OCI-LY1 (cell line): ENCODE results near the gene CBX7.

Source experiments
- H2AFZ ChIP-seq: fragments of 200-600 bp; sonication (generic), shearing (Covaris generic); 2 replicates; pipeline ENCODE4 v1.6.0; 2014; ENCODE audit warnings: antibody characterized with exemption, mild to moderate bottlenecking, low read length
- H3F3A ChIP-seq: fragments of 200-600 bp; sonication (generic), shearing (Covaris generic); 2 replicates; pipeline ENCODE4 v1.6.0; 2014; ENCODE audit warnings: mild to moderate bottlenecking, antibody characterized with exemption, low read length, moderate library complexity; ENCODE audit not compliant: insufficient read depth
- H3K27ac ChIP-seq: fragments of 200-600 bp; sonication (generic); 2 replicates; pipeline ENCODE4 v1.5.1; 2014; ENCODE audit warnings: low read length, mixed run types, mild to moderate bottlenecking, low read depth; ENCODE audit not compliant: poor library complexity, severe bottlenecking
- H3K27me3 ChIP-seq: fragments of 200-600 bp; sonication (generic); 2 replicates; pipeline ENCODE4 v1.6.0; 2014; ENCODE audit warnings: antibody characterized with exemption, mild to moderate bottlenecking, low read length, moderate library complexity; ENCODE audit not compliant: insufficient read depth
- H3K36me3 ChIP-seq: fragments of 200-600 bp; sonication (generic); 2 replicates; pipeline ENCODE4 v1.6.1; 2014; ENCODE audit warnings: mild to moderate bottlenecking, antibody characterized with exemption, low read length, moderate library complexity, mixed read lengths; ENCODE audit not compliant: insufficient read depth
- H3K4me1 ChIP-seq: fragments of 200-600 bp; sonication (generic); 2 replicates; pipeline ENCODE4 v1.5.1; 2014; ENCODE audit warnings: mild to moderate bottlenecking, low read length, moderate library complexity; ENCODE audit not compliant: insufficient read depth, severe bottlenecking
- H3K4me2 ChIP-seq: fragments of 200-600 bp; sonication (generic), shearing (Covaris generic); 2 replicates; pipeline ENCODE4 v1.6.1; 2014; ENCODE audit warnings: low read length
- H3K4me3 ChIP-seq: fragments of 200-600 bp; sonication (generic); 2 replicates; pipeline ENCODE4 v1.5.1; 2014; ENCODE audit warnings: low read length, low read depth, mild to moderate bottlenecking, mixed read lengths; ENCODE audit not compliant: poor library complexity, severe bottlenecking
- H3K79me2 ChIP-seq: fragments of 200-600 bp; shearing (Covaris generic); 2 replicates; pipeline ENCODE4 v1.6.1; 2016; ENCODE audit warnings: mixed run types, low read length, mixed read lengths; ENCODE audit not compliant: insufficient read depth
- H3K9ac ChIP-seq: fragments of 200-600 bp; sonication (generic), shearing (Covaris generic); 2 replicates; pipeline ENCODE4 v1.6.1; 2014; ENCODE audit warnings: mild to moderate bottlenecking, low read length, mixed read lengths
- H3K9me2 ChIP-seq: fragments of 200-600 bp; sonication (generic), shearing (Covaris generic); 2 replicates; pipeline ENCODE4 v1.6.1; 2014; ENCODE audit warnings: low read depth, mild to moderate bottlenecking, low read length, mixed read lengths
- H3K9me3 ChIP-seq: fragments of 200-600 bp; shearing (Covaris generic); 2 replicates; pipeline ENCODE4 v1.6.1; 2014; ENCODE audit warnings: low read length, mixed read lengths
- H4K20me1 ChIP-seq: fragments of 200-600 bp; sonication (generic), shearing (Covaris generic); 2 replicates; pipeline ENCODE4 v1.6.0; 2016; ENCODE audit warnings: mild to moderate bottlenecking, low read length; ENCODE audit not compliant: insufficient read depth
- EZH2 ChIP-seq: fragments of 200-600 bp; sonication (generic), shearing (Covaris generic); IDR thresholded peaks from 2 replicates; pipeline ENCODE4 v1.8.0; 2017; ENCODE audit warnings: borderline replicate concordance, mixed run types, mild to moderate bottlenecking, antibody characterized with exemption, low read length, moderate library complexity, mixed read lengths
- TF ChIP-seq, protein P1 (sequence below): fragments of 200-600 bp; sonication (generic), shearing (Covaris generic); IDR thresholded peaks from 2 replicates; pipeline ENCODE4 v1.5.1; 2017; ENCODE audit warnings: mild to moderate bottlenecking, antibody characterized with exemption, low read length, moderate library complexity, mixed read lengths

The CBX7 gene

DNA sequence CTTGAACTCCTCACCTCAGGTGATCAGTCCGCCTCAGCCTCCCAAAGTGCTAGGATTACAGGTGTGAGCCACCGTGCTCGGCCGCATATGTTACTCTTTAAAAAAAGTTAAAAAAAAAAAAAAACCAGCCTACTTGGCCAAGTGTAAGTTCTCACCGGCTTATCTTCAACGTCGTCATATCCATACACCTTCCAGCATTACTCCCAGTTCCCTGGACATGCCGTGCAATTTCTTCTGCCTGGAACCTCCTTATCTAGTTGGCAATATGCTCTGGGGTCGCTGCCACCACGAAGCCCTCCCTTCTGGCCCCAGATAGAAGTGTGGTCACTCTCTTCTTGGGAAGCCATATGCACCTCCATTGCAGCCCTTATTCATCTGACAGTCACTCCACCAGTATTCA lies 36.3 kb upstream of the CBX7 start:
- H3K4me3 ChIP-seq, result no peak overlapping the region
- no peak overlapping the region for H3K4me2 ChIP-seq
- H3K79me2 ChIP-seq, result no peaks in the 10 kb centered on the region
- no peaks in the 10 kb centered on the region for H3K36me3 ChIP-seq
- no peaks in the 10 kb centered on the region for H3K9me2 ChIP-seq
- no peaks in the 10 kb centered on the region for H3F3A ChIP-seq
- no peaks in the 10 kb centered on the region for H4K20me1 ChIP-seq
- peaks cover 12% of the 10 kb centered on the region; the same call in 1 of the 2 replicates for H3K27me3 ChIP-seq
- no peak overlapping the region for H2AFZ ChIP-seq
- no peaks in the 10 kb centered on the region for H3K4me1 ChIP-seq
- H3K27ac ChIP-seq, result no peak overlapping the region
- no peaks in the 10 kb centered on the region for H3K9me3 ChIP-seq
- no peak for TF ChIP-seq EZH2
- TF ChIP-seq, protein P1, sequence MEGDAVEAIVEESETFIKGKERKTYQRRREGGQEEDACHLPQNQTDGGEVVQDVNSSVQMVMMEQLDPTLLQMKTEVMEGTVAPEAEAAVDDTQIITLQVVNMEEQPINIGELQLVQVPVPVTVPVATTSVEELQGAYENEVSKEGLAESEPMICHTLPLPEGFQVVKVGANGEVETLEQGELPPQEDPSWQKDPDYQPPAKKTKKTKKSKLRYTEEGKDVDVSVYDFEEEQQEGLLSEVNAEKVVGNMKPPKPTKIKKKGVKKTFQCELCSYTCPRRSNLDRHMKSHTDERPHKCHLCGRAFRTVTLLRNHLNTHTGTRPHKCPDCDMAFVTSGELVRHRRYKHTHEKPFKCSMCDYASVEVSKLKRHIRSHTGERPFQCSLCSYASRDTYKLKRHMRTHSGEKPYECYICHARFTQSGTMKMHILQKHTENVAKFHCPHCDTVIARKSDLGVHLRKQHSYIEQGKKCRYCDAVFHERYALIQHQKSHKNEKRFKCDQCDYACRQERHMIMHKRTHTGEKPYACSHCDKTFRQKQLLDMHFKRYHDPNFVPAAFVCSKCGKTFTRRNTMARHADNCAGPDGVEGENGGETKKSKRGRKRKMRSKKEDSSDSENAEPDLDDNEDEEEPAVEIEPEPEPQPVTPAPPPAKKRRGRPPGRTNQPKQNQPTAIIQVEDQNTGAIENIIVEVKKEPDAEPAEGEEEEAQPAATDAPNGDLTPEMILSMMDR, result no peak
- no peak overlapping the region for H3K9ac ChIP-seq

DNA sequence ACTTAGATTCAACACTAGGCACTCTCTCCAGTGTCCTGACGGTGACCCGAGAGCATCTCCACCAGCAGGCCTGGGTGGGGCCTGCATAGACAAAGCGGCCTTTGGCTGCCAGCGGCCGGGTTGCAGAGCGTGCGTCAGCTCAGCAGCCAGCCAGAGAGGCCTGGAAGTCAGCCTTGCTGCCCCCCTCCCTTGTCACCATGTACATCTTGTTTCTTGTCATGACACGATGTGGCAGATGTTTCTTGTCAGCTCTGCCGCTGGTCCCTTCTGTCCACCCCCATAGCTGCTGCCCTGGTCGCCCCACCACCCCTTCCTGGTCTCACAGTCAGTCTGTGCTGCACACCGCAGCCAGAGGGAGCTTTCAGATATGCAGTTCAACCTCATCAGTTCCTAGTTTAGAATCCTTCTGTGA lies 33.1 kb upstream of the CBX7 start:
- Histone ChIP-seq H3K4me2 (no peak overlapping the region), H3K9me3 (no peaks in the 10 kb centered on the region), H3K4me3 (no peak overlapping the region), H3K27me3 (peaks cover 12% of the 10 kb centered on the region; the same call in 1 of the 2 replicates), H3K27ac (no peak overlapping the region), H3K4me1 (no peaks in the 10 kb centered on the region), H3K9ac (no peak overlapping the region), H3K79me2 (no peaks in the 10 kb centered on the region), H3K9me2 (no peaks in the 10 kb centered on the region), H2AFZ (no peak overlapping the region), H4K20me1 (no peaks in the 10 kb centered on the region), H3K36me3 (no peaks in the 10 kb centered on the region), H3F3A (no peaks in the 10 kb centered on the region)
- TF ChIP-seq, protein P1, result no peak
- no peak for TF ChIP-seq EZH2

DNA sequence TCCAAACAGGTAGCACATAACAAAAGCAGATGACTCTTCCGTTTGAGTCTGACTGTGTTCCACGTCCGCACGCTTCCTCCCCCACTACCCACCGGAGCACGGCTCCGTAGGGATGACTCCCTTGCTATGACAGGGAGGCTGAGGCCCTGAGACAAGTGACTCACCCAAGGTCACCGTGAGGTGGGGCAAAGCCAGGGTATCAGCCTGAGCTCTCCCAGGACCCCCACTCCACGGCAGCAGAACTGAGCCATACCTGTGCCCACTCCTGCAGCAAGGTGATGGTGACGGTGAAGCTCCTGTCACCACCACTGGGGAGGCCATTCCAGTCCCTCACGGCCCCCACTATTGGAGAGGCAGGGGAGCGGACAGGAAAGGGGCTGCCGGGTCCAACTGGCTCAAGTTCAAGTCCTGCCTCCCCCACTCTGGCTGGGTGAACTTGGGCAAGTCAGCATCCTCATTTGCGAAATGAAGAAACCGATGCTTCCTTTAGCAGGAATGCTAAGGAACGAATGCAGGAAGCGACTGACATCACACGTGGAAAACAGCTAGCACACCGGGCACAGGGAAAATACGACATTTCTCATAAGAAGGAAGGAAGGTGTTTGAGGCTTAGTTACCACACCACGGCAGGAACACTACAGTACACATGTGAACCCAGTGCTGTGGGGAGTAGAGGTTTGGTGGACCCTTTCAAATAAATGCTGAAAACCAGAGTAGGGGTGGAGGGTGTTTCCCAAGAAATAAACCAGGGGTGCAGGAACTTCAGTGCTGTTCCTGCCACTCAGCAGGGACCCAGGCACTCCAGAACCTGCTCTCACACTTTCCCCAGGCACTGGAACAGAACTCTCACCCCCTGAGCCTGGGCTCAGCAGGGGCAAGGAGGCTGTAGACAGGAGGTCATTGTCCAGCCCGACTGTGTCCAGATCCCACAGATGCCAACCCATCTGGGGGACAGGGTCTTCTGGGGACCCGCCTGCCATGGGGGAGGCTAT lies 32.4 kb upstream of the CBX7 start:
- H3K79me2 ChIP-seq, result no peaks in the 10 kb centered on the region
- no peaks in the 10 kb centered on the region for H3F3A ChIP-seq

More for the DNA sequence above, 32.4 kb upstream of the CBX7 start:
- Histone ChIP-seq H3K4me2 (no peak overlapping the region), H3K36me3 (no peaks in the 10 kb centered on the region), H3K9ac (no peak overlapping the region), H3K4me1 (no peaks in the 10 kb centered on the region), H3K9me2 (no peaks in the 10 kb centered on the region), H2AFZ (no peak overlapping the region), H3K4me3 (no peak overlapping the region), H3K9me3 (no peaks in the 10 kb centered on the region), H3K27me3 (peaks cover 12% of the 10 kb centered on the region; the same call in 1 of the 2 replicates), H4K20me1 (no peaks in the 10 kb centered on the region), H3K27ac (no peak overlapping the region)
- TF ChIP-seq, protein P1, result no peak
- no peak for TF ChIP-seq EZH2
